ENCODE measurements around the gene PLOD3.

PLOD3 gene

GRCh38 chr7:101180130-101180755 lies 37.1 kb downstream of the PLOD3 start, which contains the start of gene NAT16:
TSS of gene NAT16 (minus strand) at chr7:101180293. CDS start at chr7:101174807, 5,486 bp downstream.
- no peak within 1 kb of the TSS for H3K27ac ChIP-seq
- TF ChIP-seq CTCF (conservative IDR thresholded peaks at IDR 0.05) = no peak

- no peak overlapping the region for H3K27ac ChIP-seq
- TF ChIP-seq CTCF (conservative IDR thresholded peaks at IDR 0.05) = no peak
Observed at GRCh38 chr7:101179713-101180112, 37.7 kb downstream of the PLOD3 start.

GRCh38 chr7:101179117-101179516 lies 38.3 kb downstream of the PLOD3 start:
- TF ChIP-seq CTCF (conservative IDR thresholded peaks at IDR 0.05) = no peak

GRCh38 chr7:101177644-101178043 lies 39.7 kb downstream of the PLOD3 start:
- TF ChIP-seq CTCF (conservative IDR thresholded peaks at IDR 0.05) = no peak
- H3K27ac ChIP-seq = no peak overlapping the region

More at GRCh38 chr7:101179117-101179516, 38.3 kb downstream of the PLOD3 start:
- H3K27ac ChIP-seq = no peak overlapping the region

GRCh38 chr7:101175664-101176063 lies 41.7 kb downstream of the PLOD3 start:
- no peak for TF ChIP-seq CTCF (conservative IDR thresholded peaks at IDR 0.05)
- no peak overlapping the region for H3K27ac ChIP-seq

GRCh38 chr7:101174322-101174854 lies 43.0 kb downstream of the PLOD3 start:
- H3K27ac ChIP-seq = no peak overlapping the region
- TF ChIP-seq CTCF (conservative IDR thresholded peaks at IDR 0.05) = no peak

GRCh38 chr7:101173752-101174244 lies 43.6 kb downstream of the PLOD3 start:
- H3K27ac ChIP-seq = no peak overlapping the region
- TF ChIP-seq CTCF (conservative IDR thresholded peaks at IDR 0.05) = no peak
